Measurements from ENCODE around the gene MGAT5.

MGAT5 gene

DNA sequence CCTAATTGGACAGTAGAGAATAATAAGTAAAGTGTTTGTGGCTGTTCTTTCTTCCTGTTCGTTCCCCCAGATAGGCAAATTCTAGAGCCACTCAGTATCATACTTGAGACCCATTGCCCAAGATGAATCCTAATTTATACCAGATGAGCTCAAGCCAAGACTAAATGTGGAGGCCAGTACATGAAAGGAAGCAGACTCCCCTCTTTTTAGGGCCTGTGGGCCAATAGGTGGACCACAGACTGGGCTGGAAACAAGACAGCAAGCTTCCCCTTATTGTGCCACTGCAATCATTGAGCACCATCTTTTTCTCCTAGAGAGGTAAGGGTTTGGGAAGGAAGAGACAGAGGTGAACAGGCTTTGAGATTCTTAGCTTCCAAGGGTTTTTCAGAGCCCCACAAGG lies 141.9 kb downstream of the MGAT5 start:
- no peak for DNase-seq (ENCODE audit: low read depth)

DNA sequence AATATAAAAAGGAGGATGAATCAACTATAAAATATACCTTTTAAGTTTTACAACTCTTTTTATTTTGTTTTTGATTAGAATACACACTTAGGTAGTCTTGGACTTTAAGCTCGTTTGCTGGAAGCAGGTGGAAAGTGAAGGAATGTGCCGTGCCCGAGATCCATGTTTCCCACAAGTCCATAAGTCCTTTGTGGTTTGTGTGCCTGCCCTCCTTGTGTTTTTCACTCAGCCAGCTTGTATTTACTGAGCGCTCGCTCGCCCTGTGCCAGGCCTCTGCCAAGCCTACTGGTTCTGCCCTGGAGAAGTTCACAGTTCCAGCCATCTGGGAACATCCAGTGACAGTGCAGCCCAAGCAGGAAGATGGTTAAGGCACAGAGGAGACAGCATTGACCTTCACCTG lies 142.6 kb downstream of the MGAT5 start:
- DNase-seq (ENCODE audit: low read depth) = no peak

DNA sequence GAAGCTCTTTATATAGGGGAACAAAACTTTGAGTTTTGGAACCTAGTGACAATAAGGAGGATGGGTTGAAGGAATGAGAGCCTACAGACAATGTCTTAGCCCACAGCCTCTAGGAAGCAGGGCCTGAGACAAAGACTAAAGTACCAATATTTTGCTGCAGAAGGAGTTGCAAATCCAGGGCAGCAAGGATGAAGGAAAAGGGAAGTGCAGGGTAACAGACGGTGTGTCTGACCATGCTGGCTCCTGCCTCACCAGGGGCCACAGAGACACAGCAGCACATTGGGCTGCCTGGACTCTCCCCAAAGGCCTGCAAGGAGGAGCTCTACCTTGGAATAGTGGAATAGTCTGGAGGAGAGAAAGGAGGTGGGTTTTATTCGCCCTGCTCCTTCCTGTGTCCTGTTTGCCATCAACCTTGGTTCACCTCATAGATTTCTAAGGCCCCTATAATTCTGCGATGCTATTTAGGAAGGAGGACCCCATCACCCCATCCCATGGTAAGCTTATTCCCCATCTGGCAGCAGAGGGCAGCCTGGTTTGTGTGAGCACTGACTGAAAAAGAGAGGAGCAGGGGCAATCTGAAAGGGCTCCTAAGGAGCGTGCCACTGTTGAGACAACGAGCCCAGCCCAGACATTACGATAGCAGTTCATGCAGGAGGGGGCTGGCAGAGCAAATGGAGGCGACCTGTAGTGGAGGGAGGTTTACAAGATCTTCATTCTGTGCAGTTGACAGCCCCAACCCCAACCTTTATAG lies 143.4 kb downstream of the MGAT5 start:
- no peak for DNase-seq (ENCODE audit: low read depth)

DNA sequence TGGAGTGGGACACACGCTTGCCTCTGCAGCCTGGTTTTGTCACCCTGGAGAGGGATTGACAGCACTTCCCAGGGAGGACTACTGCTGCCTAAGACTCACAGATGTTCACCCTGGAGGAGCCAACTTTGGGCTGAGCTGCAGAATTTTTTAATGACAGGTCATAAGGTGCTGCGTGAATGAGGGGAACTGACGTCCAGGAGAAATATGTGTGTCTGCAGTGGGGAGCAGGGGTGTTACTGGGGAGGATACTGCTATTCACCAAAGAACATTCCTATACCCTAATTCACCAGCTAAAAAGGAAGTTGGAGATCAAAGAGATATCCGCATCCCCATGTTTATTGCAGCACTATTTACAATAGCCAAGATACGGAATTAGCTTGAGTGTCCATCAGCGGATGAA lies 144.4 kb downstream of the MGAT5 start:
- peak; percentile 98 for DNase-seq (ENCODE audit: low read depth)

DNA sequence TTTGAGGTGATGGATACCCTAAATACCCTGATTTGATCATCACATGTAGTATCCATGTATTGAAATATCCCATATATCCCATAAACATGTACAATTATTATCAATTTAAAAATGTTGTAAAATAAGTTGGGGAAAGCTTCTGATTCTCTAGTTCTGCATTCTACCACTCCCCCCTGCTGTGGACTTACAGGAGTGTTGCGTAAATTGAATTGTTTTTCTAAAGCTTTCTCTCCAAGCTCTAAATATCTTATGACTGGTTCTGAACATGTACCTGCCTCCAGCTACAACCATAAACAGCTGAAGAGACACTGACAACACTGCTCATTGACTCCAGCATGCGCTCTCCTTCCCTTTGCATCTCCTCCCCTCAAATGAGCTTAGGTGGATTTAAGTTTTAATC lies 145.2 kb downstream of the MGAT5 start:
- peak; percentile 27 for DNase-seq (ENCODE audit: low read depth)

DNA sequence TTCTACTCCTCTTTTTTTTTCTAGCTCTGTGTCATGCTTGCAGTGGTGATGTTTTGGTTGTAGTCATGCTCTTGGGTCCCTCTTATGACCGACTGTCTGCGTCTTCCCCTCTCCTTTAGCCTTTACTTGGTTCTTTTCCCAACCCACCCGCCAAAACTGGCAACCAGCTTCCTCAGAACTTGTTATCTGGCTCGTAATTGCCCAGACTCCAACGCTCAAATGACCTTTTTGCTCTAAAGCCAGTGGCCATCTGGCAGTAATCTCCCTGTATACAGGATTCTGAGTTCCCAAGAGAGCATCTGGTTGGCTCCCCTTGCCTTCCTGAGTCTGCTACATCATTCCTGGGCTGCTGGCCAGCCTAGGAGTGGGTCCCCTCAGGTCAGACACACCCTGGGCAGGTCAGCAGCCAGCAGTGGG lies 147.2 kb downstream of the MGAT5 start:
- peak; percentile 38 for DNase-seq (ENCODE audit: low read depth)

DNA sequence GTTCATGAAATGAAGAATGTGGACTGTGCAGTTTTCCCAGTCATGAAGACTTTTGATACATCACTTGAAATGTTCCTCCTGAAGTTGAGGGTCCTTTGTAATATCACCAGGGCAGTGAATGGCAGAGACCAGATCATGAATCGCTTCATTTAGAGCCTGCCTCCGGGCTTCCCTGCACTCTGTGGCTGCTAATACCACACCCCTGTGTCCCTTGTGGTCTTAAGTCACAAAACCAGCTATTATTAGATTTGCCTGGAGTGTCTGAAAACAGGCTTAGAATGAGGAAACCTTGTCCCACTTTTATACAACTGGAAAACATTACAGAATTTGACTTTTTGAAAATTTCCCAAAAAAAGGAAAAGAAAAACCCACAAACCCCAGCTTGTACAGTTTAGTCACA lies 147.9 kb downstream of the MGAT5 start:
- peak; percentile 55 for DNase-seq (ENCODE audit: low read depth)

DNA sequence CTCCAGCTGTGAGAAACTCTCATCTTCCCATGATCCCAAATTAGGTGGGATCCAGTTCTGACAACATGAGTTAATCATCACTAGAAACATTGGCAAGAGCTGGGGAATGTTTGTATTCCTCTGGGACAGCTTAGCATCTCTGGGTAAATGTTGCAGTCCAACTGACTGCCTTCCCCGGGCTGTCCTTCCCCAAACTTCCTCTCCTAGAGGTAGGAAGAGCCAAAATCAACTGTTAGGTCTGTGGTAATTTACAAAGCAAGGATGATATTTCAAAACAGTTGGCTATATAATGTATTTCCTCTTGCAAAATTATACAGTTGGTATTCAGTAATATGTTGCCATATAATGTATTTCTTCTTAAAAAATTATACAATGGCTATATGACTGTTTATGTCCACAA lies 148.5 kb downstream of the MGAT5 start:
- DNase-seq (ENCODE audit: low read depth) = peak; percentile 79

DNA sequence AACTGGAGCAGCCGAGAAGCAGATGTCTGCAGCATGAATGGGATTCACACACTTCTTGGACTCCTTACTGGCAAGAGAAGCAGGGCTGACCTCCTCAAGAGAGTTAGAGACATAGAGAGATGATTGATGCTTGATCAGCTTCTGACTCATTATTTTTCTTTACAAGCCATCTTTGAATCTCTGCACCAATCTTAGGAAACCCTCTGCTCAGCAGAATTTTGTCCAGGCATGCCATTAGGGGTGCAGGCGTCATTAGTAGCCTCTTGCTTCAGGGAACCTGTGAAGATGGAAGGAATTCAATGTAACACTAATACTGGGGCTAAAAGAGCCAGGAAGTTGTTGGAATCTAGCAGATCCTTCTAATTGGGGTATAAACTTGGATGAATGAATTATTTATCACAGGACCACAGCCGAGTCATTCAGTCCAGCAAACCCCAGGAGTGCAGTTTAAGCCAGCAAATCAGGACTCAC lies 151.8 kb downstream of the MGAT5 start:
- DNase-seq (ENCODE audit: low read depth) = peak; percentile 61

DNA sequence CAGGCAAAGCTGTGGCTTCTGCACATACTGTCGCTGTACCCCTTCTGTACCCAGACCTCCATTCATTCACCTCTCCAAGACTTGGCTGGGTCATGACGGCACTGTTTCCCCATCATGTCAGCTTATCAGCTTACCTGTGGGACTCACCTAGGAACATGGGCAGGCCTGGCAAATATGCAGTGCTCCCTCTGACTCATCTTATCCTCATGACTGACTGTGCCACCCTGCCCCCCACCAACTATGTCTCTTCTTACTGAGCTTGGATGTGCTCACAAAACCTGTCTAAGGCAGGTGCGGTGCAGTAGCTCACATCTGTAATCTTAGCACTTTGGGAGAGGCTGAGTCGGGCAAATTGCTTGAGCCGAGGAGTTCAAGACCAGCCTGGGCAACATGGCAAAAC lies 152.4 kb downstream of the MGAT5 start:
- DNase-seq (ENCODE audit: low read depth) = no peak

DNA sequence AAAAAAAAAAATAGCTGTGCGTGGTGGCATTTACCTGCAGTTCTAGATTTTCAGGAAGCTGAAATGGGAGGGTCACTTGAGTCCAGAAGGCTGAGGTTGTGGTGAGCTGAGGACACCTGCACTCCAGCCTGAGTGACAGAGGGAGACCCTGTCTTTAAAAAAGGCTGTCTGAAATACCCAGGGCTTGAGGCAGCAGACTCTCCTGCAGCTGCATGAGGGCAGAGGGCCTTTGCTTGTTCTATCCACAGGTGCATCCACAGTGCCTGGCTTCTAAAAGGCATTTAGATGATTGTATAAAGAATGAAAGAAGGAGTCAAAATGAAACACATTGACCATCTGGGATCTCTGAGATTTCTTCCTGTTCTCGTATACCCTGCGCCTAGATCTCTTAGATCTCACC lies 152.9 kb downstream of the MGAT5 start:
- no peak for DNase-seq (ENCODE audit: low read depth)

DNA sequence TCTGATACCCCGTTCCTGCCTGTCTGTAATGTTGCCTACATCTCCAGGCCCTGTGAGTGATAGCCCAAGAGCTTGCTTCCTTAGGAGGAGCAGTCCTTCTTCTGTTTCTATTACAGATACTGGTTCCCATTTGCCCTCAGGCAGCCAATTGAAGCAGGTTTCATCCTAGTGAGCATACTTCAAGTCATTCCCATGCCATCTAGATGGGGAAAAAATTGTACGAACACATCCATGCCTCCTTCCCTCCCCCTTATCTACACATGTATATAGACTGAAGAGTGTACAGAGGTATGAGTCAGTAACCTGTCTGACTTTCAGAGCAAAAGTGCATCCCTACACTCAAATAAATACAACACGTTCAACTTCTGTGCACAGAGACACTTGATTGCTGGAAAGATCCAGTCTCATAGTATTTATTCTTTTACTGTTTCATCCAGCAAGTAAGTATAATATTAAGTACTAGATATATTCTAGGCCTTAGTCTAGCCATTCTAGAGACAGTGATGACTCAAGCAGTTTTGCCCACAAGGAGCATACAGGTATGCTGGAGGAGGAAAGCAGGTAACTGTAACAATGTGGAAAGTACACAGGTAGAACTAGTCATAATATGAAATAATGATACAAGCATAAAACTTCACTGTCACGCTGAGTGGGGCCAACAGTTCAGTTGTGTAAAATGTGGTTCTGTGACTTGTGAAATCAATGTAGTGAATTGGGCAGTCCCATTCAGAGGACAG lies 153.4 kb downstream of the MGAT5 start:
- no peak for DNase-seq (ENCODE audit: low read depth)

DNA sequence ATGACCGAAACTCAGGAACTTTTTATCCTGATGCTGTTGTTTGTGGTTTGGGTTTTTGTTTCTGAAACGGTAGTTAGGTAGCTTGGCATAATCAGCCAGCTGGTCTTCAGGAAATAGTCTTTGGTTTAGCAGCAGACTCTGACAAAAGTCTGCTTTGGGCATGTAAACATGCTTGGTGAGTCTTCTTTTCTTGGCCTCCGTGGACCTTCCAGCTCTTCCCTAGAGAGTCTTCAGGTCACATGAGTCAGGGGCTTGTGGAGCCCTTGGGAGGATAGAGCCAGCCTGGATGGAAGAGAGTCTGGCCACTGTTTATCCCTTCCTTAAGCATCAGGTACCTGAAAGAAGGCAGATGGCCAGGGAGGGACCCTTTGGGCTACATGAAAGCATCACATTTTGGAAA lies 154.5 kb downstream of the MGAT5 start:
- peak; percentile 78 for DNase-seq (ENCODE audit: low read depth)

DNA sequence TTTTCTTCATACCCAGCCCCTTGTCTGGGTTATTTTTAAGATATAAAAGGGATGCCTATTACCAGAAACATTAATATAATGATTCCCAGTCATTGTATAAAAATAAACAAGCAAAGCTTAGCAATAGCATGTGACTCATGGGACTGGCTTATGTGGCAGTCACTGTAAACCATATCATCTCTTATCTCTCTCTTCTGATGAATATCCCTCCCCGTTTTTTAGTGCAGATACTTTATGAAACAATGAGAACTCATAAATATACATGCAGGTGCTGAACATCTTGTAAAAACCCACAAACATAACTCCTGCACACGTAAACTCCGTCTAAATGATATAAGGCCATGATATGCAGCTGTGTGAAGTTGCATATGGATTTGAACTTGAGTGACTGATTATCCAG lies 154.9 kb downstream of the MGAT5 start:
- peak; percentile 77 for DNase-seq (ENCODE audit: low read depth)

DNA sequence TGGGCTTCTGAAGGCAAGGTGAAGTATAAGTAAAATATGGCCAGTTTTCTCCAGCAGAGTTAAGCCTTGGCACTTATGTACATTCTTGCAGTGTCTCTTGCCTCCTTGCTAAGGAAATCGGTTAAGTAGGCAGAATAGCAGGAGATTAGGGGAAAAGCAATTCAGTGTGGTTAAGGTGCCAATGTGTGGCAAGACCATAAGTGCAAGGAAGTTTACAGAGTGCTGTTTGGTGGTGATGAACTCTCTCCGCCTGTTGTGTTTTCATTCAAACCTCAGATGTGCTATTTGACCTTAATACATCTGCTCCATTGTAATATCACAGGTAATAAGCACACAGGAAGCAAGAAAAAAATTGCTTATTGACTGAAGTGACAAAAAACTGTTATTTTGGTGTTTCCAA lies 156.1 kb downstream of the MGAT5 start:
- no peak for DNase-seq (ENCODE audit: low read depth)

DNA sequence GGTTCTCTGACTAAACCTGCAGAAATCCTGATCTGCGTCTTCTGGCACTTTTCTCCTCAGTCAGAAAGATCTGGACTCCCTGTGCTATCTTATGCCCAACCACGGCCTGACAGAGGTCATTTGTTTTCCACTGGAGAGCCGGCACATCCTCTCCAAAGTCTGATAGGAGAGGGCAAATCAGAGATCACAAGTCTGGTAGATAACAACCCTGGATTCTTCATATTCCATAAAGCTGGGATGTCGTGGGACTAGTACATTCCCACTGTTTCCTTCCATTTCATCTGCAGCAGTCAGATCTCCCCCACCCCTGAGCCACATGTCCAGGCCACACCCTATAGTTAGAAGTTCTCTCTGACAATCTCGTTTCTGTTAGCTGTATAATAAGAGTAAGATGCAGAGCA lies 157.0 kb downstream of the MGAT5 start:
- DNase-seq (ENCODE audit: low read depth) = peak; percentile 53

DNA sequence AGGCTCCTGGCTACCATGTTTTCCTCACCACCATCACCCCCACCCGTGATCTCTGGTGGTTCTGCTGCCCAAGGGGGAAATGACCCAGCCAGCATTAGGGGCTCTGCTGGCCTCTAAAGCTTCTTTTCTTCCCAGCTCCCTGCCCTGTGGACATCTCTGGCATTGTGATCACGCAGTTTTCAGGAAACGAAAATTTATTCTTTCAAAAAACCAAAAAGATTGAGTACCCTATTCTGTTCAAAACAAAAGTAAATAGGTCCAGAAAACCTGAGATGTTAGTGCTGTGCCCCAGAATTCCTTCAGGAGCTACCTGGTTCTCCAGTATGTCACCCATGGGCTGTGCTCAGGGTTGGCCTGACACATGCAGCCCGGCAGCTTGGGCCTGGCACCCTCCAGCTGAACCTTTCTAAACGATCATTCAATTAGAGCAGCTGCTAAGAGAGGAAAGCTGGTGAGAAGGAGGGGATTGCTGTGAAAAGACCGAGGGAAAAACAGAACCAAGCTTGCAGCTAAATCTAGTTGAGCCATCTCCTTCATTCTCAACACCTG lies 157.5 kb downstream of the MGAT5 start:
- no peak for DNase-seq (ENCODE audit: low read depth)

DNA sequence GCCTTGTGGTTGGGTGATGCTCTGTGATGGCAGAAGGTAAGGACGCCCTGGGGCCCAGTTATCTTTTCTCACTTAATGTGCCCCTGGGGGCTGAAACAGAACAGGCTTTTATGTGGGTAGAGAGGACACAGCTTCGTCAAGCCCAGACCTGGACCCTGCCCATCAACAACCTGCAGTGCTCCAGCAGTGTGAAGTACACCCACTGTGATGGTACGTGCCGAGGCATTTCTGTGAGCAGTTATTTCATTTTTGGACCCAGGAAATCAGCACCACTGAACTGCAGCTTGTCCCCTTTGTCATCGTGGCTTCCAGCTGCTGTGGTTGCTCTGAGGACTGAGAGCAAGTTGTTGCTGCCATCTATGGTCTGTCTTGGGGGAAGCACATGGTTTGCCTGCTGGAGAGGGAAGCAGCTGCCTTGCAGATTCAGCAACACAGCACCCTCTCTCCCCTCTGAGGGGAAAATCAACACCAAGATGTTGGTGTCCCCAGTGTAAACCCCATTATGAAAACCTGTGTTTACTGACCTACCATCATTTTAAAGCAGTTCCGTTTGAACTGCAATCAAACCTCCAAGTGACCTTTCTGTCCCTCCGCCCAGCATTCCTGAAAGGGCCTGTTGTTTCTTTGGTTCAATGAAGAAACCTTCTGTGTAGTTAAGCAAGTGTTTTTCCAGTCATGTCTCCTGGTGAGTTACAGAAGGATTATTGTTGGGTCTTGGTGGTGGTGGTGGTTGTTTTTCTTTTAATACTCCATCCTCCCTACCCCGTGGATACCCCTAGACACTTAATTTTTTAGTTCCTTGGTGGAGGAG lies 158.2 kb downstream of the MGAT5 start:
- peak; percentile 86 for DNase-seq (ENCODE audit: low read depth)

DNA sequence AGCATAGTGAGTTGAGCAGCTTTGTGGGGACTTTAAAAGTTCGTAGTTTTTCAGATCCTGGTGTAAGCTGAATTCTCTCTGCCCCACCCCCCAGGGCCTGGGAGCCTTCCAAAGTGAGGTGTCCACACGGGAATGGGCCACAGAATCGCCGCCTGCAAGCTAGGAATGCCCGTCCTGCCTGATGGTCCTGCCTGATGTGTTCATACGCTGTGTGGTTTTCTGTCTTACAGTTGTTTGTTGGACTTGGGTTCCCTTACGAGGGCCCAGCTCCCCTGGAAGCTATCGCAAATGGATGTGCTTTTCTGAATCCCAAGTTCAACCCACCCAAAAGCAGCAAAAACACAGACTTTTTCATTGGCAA lies 158.7 kb downstream of the MGAT5 start:
- DNase-seq (ENCODE audit: low read depth) = no peak

DNA sequence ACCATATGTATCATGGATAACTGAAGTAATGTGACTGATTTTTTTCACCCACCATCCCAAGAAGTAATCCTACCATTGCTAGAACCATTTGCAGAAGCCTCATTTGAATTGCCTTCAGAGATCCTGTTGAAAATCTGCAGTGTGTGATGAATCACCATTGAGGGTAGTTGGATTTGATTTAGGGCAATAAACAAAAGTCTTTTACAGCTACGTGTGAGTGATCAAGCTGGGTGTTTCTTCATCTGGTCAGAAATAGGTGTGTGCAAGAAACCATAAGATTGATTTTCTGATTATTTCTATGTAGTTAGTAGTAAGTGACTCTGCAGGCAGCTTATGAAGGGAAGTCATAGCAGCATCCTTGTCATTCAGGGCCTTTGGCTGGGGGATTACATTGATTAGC lies 159.6 kb downstream of the MGAT5 start:
- peak; percentile 62 for DNase-seq (ENCODE audit: low read depth)

DNA sequence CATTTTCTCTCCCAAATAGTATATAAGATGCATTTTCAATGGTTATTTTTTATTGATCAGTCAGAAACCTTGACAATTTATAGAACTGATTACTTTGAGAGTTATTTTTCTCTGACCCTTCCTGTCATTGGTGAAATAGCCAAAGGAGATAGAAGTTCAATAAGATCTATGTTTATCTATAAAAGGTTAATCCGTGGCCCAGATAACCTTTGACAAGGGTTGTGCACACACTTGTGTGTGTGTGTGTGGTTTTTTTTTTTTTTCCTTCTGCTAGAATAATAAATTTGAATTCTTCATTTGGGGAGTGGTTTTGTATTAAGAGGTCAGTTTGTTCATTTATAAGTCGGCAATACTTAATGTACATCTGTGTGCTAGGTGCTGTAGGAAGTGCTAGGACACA lies 160.0 kb downstream of the MGAT5 start:
- no peak for DNase-seq (ENCODE audit: low read depth)

DNA sequence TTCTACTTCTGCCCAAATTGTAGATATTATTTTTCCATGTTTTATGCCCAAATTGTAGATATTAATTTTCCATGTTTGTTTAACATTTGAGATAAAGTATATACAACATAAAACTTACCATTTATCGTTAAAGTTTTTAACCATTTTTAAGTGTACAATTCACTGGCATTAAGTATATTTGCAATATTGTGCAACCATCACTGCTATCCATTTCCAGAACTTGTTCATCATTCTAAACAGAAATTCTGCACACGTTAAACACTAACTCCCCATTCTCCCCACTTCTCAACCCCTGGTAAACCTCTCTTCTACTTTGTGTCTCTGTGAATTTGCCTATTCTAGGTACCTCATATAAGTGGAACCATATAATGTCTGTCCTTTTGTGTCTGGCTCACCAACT lies 162.1 kb downstream of the MGAT5 start:
- DNase-seq (ENCODE audit: low read depth) = no peak

DNA sequence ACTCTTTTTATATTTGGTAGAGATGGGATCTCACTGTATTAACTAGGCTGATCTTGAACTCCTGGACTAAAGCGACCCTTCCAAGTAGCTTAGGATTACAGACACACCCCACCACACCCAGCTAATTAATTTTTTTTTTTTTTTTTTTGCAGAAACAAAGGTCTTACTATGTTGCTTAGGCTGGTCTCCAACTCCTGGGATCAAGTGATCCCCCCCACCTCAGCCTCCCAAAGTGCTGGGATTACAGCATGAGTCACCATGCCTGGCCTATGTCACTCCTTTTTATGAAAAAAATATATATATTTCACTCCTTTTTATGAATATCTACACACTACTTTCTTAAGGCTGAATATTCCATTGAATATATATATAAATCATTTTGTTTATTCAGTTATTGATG lies 162.8 kb downstream of the MGAT5 start:
- no peak for DNase-seq (ENCODE audit: low read depth)
